PC-3 (cell line): ENCODE results near the gene SSBP2.

Experiments used
- CTCF ChIP-seq: fragments of 300-600 bp; sonication (generic); conservative IDR thresholded peaks from 2 replicates; pipeline ENCODE4 v1.5.1; 2017; ENCODE audit warnings: antibody characterized with exemption, low read depth, mild to moderate bottlenecking, low read length
- EZH2 ChIP-seq: fragments of 300-600 bp; sonication (generic); IDR thresholded peaks from one replicate; pipeline ENCODE4 v1.6.1; 2017; ENCODE audit warnings: antibody characterized with exemption, mild to moderate bottlenecking, low read length; ENCODE audit not compliant: unreplicated experiment

GRCh38 chr5:81522571-81522970, 228.3 kb downstream of the SSBP2 start:
- no peak for TF ChIP-seq CTCF
- TF ChIP-seq EZH2: no peak
